ENCODE data around the gene PCDHGC4. TPM values are rescaled to one million over a fixed set of nuclear protein-coding genes. Genes with fewer than 3 reads are reported as not detected.

PCDHGC4 gene
- total RNA-seq, 4 donors from 2014 or later, result 0.31 to 20.4 (median 1.7) TPM; not detected in 1

DNA sequence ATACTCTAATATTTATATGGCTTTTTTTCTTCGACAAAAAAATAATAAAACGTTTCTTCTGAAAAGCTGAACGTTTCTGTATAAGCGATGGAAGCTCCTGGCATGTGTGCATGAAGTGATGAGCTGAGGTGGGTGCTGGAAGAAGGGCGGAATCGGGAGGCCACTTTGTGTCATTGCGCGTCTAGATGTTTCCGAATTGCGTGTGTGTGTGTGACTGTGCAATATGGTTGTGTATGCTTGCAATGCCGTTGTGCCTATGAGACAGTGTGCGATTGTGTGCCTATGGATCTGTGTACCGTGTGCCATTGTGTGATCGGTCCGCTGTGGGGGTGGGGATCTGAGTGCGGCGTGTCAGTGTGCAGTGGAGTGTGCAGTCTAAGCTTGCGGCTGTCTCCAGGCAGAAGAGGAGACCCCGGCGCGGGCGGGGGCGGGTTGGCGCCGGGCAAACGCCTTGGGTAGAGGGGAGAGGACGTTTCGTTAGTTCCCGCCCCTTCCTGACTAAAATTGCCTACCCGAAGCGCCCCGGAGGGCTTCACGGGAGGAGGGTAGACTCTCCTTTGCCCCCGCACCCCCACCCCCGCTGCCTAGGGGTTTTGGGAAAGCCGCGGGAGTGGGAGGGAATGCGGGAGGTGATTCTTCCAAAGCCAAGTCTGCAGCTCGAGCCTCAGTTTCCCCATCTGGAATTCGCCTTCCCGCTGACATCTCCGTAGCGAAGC, 28.2 kb downstream of the PCDHGC4 start:
- peaks cover 0 to 25% of the 10 kb centered on the region in 2 donors for H3K36me3 ChIP-seq
- DNase-seq (peak in 1 of 2 donors; percentile 40), ATAC-seq (peak; percentile 4 to 7)
- H3K27me3 ChIP-seq, result no peaks in the 10 kb centered on the region
- H3K27ac ChIP-seq, result peak overlapping the region; percentile 87 to 92 (median 90)
- TF ChIP-seq, protein P1, sequence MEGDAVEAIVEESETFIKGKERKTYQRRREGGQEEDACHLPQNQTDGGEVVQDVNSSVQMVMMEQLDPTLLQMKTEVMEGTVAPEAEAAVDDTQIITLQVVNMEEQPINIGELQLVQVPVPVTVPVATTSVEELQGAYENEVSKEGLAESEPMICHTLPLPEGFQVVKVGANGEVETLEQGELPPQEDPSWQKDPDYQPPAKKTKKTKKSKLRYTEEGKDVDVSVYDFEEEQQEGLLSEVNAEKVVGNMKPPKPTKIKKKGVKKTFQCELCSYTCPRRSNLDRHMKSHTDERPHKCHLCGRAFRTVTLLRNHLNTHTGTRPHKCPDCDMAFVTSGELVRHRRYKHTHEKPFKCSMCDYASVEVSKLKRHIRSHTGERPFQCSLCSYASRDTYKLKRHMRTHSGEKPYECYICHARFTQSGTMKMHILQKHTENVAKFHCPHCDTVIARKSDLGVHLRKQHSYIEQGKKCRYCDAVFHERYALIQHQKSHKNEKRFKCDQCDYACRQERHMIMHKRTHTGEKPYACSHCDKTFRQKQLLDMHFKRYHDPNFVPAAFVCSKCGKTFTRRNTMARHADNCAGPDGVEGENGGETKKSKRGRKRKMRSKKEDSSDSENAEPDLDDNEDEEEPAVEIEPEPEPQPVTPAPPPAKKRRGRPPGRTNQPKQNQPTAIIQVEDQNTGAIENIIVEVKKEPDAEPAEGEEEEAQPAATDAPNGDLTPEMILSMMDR (IDR thresholded peaks at IDR 0.05 in 4 of 5, conservative IDR thresholded peaks at IDR 0.05 in 1 of 5), result no peak
- no peak for TF ChIP-seq POLR2A (IDR thresholded peaks at IDR 0.05)
- H3K4me1 ChIP-seq, result peaks cover 71 to 75% of the 10 kb centered on the region in 2 donors
- in situ Hi-C loops (cut with MboI; ENCODE audit: low sequenced_read_pairs in 4 of 4), result no loop called here
- H3K9me3 ChIP-seq, result no peaks in the 10 kb centered on the region
- intact Hi-C loops (cut with DNase I; ENCODE audit: low total_unique reads), result loop anchor here (1.0 kb wide), 1 partner anchor 11 kb away; no protein-coding TSS in a partner anchor
- H3K4me3 ChIP-seq, result peak overlapping the region; percentile 51 to 65 (median 55)

DNA sequence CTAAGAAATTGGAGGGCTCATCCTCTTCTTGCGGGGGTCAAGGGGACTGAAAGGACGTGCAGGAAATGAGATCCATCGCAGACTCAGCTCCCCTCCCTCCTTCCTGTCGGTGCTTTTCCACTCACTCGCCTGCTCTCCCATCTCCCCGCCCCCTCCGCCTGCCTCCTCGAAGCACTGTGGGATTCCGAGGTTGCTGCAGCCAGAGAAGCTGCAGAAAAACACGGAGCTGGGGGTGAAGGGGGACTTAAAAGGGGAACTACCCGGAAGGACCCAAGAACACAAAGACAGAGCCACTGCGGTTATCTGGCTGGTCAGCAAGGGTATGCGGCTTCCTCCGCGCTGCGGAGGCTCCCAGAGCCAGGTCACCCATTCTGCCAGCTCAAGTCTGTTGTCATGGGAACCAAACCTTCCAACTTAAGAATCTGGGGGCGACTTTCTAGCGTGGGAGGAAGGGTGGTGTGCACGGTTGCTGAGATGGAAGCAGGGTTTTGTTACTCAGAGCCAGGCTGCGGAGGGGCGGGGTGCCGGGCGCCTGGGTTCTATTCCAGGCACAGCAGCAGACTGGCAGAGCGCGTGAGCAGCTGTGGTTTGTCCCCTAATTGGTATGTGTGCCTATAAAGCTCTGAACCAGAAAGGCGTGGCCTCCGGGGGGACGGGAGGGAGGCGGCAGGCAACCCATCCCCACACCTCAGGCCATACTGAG, 28.9 kb downstream of the PCDHGC4 start:
- DNase-seq (peak; percentile 84 to 91), ATAC-seq (peak; percentile 48 to 58)
- Histone ChIP-seq H3K27me3 (no peaks in the 10 kb centered on the region), H3K9me3 (no peaks in the 10 kb centered on the region), H3K27ac (peak overlapping the region; percentile 87 to 92 (median 90)), H3K4me3 (peak overlapping the region; percentile 51 to 65 (median 55)), H3K4me1 (peaks cover 71 to 75% of the 10 kb centered on the region in 2 donors), H3K36me3 (peaks cover 0 to 25% of the 10 kb centered on the region in 2 donors)
- intact Hi-C loops (cut with DNase I; ENCODE audit: low total_unique reads) (loop anchor here (1.0 kb wide), 1 partner anchor 11 kb away; no protein-coding TSS in a partner anchor), in situ Hi-C loops (cut with MboI; ENCODE audit: low sequenced_read_pairs in 4 of 4) (no loop called here)
- peak; percentile 53 to 73 for TF ChIP-seq POLR2A (IDR thresholded peaks at IDR 0.05)
- TF ChIP-seq, protein P1 (IDR thresholded peaks at IDR 0.05 in 4 of 5, conservative IDR thresholded peaks at IDR 0.05 in 1 of 5), result no peak

- H3K4me1 ChIP-seq, result peaks cover 71 to 76% of the 10 kb centered on the region in 2 donors
- no peaks in the 10 kb centered on the region for H3K27me3 ChIP-seq
- no peak for TF ChIP-seq POLR2A (IDR thresholded peaks at IDR 0.05)
- TF ChIP-seq, protein P1 (IDR thresholded peaks at IDR 0.05 in 4 of 5, conservative IDR thresholded peaks at IDR 0.05 in 1 of 5), result no peak
- intact Hi-C loops (cut with DNase I; ENCODE audit: low total_unique reads), result no loop called here
- H3K36me3 ChIP-seq, result peaks cover 0 to 25% of the 10 kb centered on the region in 2 donors
- H3K27ac ChIP-seq, result peak overlapping the region; percentile 87 to 92 (median 90)
- H3K9me3 ChIP-seq, result no peaks in the 10 kb centered on the region
- in situ Hi-C loops (cut with MboI; ENCODE audit: low sequenced_read_pairs in 4 of 4), result no loop called here
- DNase-seq (peak; percentile 35 to 74), ATAC-seq (peak; percentile 12 to 33)
- peak overlapping the region in 3 of 4 donors; percentile 51 to 65 (median 55) for H3K4me3 ChIP-seq
Measured at GRCh38 chr5:141514330-141515133, 29.7 kb downstream of the PCDHGC4 start.

- H3K36me3 ChIP-seq, result peaks cover 0 to 25% of the 10 kb centered on the region in 2 donors
- H3K4me3 ChIP-seq, result no peak overlapping the region
- intact Hi-C loops (cut with DNase I; ENCODE audit: low total_unique reads), result no loop called here
- TF ChIP-seq, protein P1 (IDR thresholded peaks at IDR 0.05 in 4 of 5, conservative IDR thresholded peaks at IDR 0.05 in 1 of 5), result no peak
- no peak for TF ChIP-seq POLR2A (IDR thresholded peaks at IDR 0.05)
- H3K9me3 ChIP-seq, result no peaks in the 10 kb centered on the region
- ATAC-seq (no peak), DNase-seq (peak in 1 of 2 donors; percentile 11)
- peaks cover 74 to 79% of the 10 kb centered on the region in 2 donors for H3K4me1 ChIP-seq
- no peaks in the 10 kb centered on the region for H3K27me3 ChIP-seq
- peak overlapping the region; percentile 87 to 92 (median 90) for H3K27ac ChIP-seq
- in situ Hi-C loops (cut with MboI; ENCODE audit: low sequenced_read_pairs in 4 of 4), result no loop called here
Measured at GRCh38 chr5:141515141-141515540, 30.3 kb downstream of the PCDHGC4 start.
